ENCODE data around the gene SPATA16.

Gene SPATA16

GRCh38 chr3:172929451-172929850 is 211.6 kb downstream of the SPATA16 start:
- ATAC-seq = no peak
- TF ChIP-seq ZNF70 (CRISPR knock-in tag; IDR thresholded peaks at IDR 0.05) (no peak), GLIS3 (CRISPR knock-in tag; IDR thresholded peaks at IDR 0.05) (no peak), RARB (CRISPR knock-in tag; IDR thresholded peaks at IDR 0.05) (no peak), ARNTL (CRISPR knock-in tag; IDR thresholded peaks at IDR 0.05; ENCODE audit: borderline replicate concordance, low read depth) (no peak), CREB5 (CRISPR knock-in tag; IDR thresholded peaks at IDR 0.05; ENCODE audit: low read depth) (no peak)

- no peak for ATAC-seq
- TF ChIP-seq ZFP30 (CRISPR knock-in tag; IDR thresholded peaks at IDR 0.05) (no peak), RARB (CRISPR knock-in tag; IDR thresholded peaks at IDR 0.05) (no peak), TOX (CRISPR knock-in tag; IDR thresholded peaks at IDR 0.05; ENCODE audit: borderline replicate concordance) (no peak)
Measured at GRCh38 chr3:172924546-172924945, 216.5 kb downstream of the SPATA16 start.

GRCh38 chr3:172919297-172919683 is 221.7 kb downstream of the SPATA16 start:
- TF ChIP-seq GLIS3 (CRISPR knock-in tag; IDR thresholded peaks at IDR 0.05) = no peak
- TF ChIP-seq OSR1 (CRISPR knock-in tag; IDR thresholded peaks at IDR 0.05) = no peak
- no peak for ATAC-seq

- ATAC-seq = no peak
- TF ChIP-seq OSR1 (CRISPR knock-in tag; IDR thresholded peaks at IDR 0.05) (no peak), ZNF8 (CRISPR knock-in tag; IDR thresholded peaks at IDR 0.05) (no peak), POU6F1 (CRISPR knock-in tag; IDR thresholded peaks at IDR 0.05; ENCODE audit: borderline replicate concordance, low read depth) (no peak), CSRNP3 (CRISPR knock-in tag; IDR thresholded peaks at IDR 0.05) (no peak), ZNF565 (CRISPR knock-in tag; conservative IDR thresholded peaks at IDR 0.05; ENCODE audit: low read depth) (no peak), ZFP30 (CRISPR knock-in tag; IDR thresholded peaks at IDR 0.05) (no peak), ZFP3 (CRISPR knock-in tag; IDR thresholded peaks at IDR 0.05) (no peak), GLIS3 (CRISPR knock-in tag; IDR thresholded peaks at IDR 0.05) (no peak), TSHZ2 (CRISPR knock-in tag; IDR thresholded peaks at IDR 0.05) (no peak), ESRRG (CRISPR knock-in tag; IDR thresholded peaks at IDR 0.05) (no peak), ISL1 (CRISPR knock-in tag; IDR thresholded peaks at IDR 0.05) (no peak), PATZ1 (CRISPR knock-in tag; IDR thresholded peaks at IDR 0.05; ENCODE audit: borderline replicate concordance) (no peak), CREB5 (CRISPR knock-in tag; IDR thresholded peaks at IDR 0.05; ENCODE audit: low read depth) (no peak), PPARA (CRISPR knock-in tag; IDR thresholded peaks at IDR 0.05; ENCODE audit: borderline replicate concordance) (no peak), ARNTL (CRISPR knock-in tag; IDR thresholded peaks at IDR 0.05; ENCODE audit: borderline replicate concordance, low read depth) (no peak), SNAI2 (CRISPR knock-in tag; IDR thresholded peaks at IDR 0.05) (no peak), TCF4 (CRISPR knock-in tag; IDR thresholded peaks at IDR 0.05; ENCODE audit: borderline replicate concordance) (no peak), BACH2 (CRISPR knock-in tag; IDR thresholded peaks at IDR 0.05; ENCODE audit: borderline replicate concordance) (no peak), CSDC2 (CRISPR knock-in tag; IDR thresholded peaks at IDR 0.05) (no peak), RARB (CRISPR knock-in tag; IDR thresholded peaks at IDR 0.05) (no peak)
Measured at GRCh38 chr3:172918568-172919296, 222.3 kb downstream of the SPATA16 start.

Measured in SK-N-SH treated with all-trans-retinoic acid at 6 μM for 48 hours (cell line).